GM23338 (cell line): ENCODE measurements around the gene ADI1. TPM values are rescaled to one million over a fixed set of nuclear protein-coding genes. Genes with fewer than 3 reads are reported as not detected.

Source experiments
- ATAC-seq: fragments of 200-7000 bp; cut with Tn5 transposase; 3 replicates; pipeline ENCODE4 v1.9.1; 2020
- DNase-seq: peaks from one replicate; pipeline ENCODE4 v3.0.0-alpha.2; 2015; ENCODE audit warnings: low spot score
- H2AFZ ChIP-seq: fragments of 200-600 bp; sonication (generic); 2 replicates; pipeline ENCODE4 v1.8.0; 2016; ENCODE audit warnings: antibody characterized with exemption, mild to moderate bottlenecking, moderate library complexity
- H3F3A ChIP-seq: fragments of 200-600 bp; sonication (generic); replicated peaks from 2 replicates; pipeline ENCODE4 v1.8.0; 2017; ENCODE audit warnings: antibody characterized with exemption, mixed run types, low read depth
- H3K27ac ChIP-seq: fragments of 200-600 bp; sonication (generic); 2 replicates; pipeline ENCODE4 v1.6.1; 2016; ENCODE audit warnings: low read depth
- H3K27me3 ChIP-seq: fragments of 200-600 bp; sonication (generic); 2 replicates; pipeline ENCODE4 v1.8.0; 2016; ENCODE audit warnings: mild to moderate bottlenecking, mixed run types, moderate library complexity; ENCODE audit not compliant: insufficient read depth
- H3K36me3 ChIP-seq: fragments of 200-600 bp; sonication (generic); 2 replicates; pipeline ENCODE4 v1.8.0; 2016; ENCODE audit warnings: mild to moderate bottlenecking; ENCODE audit not compliant: insufficient read depth
- H3K4me1 ChIP-seq: fragments of 200-600 bp; sonication (generic); 2 replicates; pipeline ENCODE4 v1.8.0; 2016; ENCODE audit warnings: mild to moderate bottlenecking, moderate library complexity; ENCODE audit not compliant: insufficient read depth
- H3K4me2 ChIP-seq: fragments of 200-600 bp; sonication (generic); 2 replicates; pipeline ENCODE4 v1.7.1; 2017; ENCODE audit warnings: mixed run types
- H3K4me3 ChIP-seq: fragments of 200-600 bp; sonication (generic); 2 replicates; pipeline ENCODE4 v1.6.1; 2016; ENCODE audit warnings: mixed run types
- H3K79me2 ChIP-seq: fragments of 200-600 bp; sonication (generic); replicated peaks from 2 replicates; pipeline ENCODE4 v1.8.0; 2017; ENCODE audit warnings: mild to moderate bottlenecking; ENCODE audit not compliant: insufficient read depth
- H3K9me2 ChIP-seq: fragments of 200-600 bp; sonication (generic); 2 replicates; pipeline ENCODE4 v1.8.0; 2017; ENCODE audit not compliant: insufficient read depth
- H4K20me1 ChIP-seq: fragments of 200-600 bp; sonication (generic); replicated peaks from 2 replicates; pipeline ENCODE4 v1.8.0; 2017; ENCODE audit warnings: mild to moderate bottlenecking; ENCODE audit not compliant: insufficient read depth
- H3K27ac Mint-ChIP-seq: 2 replicates; pipeline ENCODE4 v1.8.0; 2020; ENCODE audit warnings: inconsistent platforms, mild to moderate bottlenecking, moderate library complexity, mixed read lengths
- H3K27me3 Mint-ChIP-seq: 3 replicates; pipeline ENCODE4 v1.8.0; 2022; ENCODE audit warnings: low read depth, mild to moderate bottlenecking, moderate library complexity, mixed read lengths, inconsistent platforms; ENCODE audit not compliant: insufficient read depth, poor library complexity
- H3K36me3 Mint-ChIP-seq: 3 replicates; pipeline ENCODE4 v1.8.0; 2021; ENCODE audit warnings: low read depth, mild to moderate bottlenecking, inconsistent platforms, moderate library complexity, mixed read lengths
- H3K4me1 Mint-ChIP-seq: 3 replicates; pipeline ENCODE4 v1.8.0; 2020; ENCODE audit warnings: mild to moderate bottlenecking, inconsistent platforms, mixed read lengths
- H3K4me3 Mint-ChIP-seq: 3 replicates; pipeline ENCODE4 v1.8.0; 2021; ENCODE audit warnings: moderate library complexity, mild to moderate bottlenecking, inconsistent platforms, mixed read lengths
- H3K9me3 Mint-ChIP-seq: 3 replicates; pipeline ENCODE4 v1.8.0; 2020; ENCODE audit warnings: moderate library complexity, mild to moderate bottlenecking, inconsistent platforms, mixed read lengths
- CREB1 ChIP-seq: fragments of 250-450 bp; sonication (Bioruptor Pico); IDR thresholded peaks from 2 replicates; pipeline ENCODE4 v1.5.0; 2020; ENCODE audit warnings: low read depth, mild to moderate bottlenecking, moderate library complexity
- CTCF ChIP-seq, 2 experiments: fragments of 200-600 bp in 1 of 2; sonication (generic) in 1 of 2; conservative IDR thresholded peaks; 2 replicates each; pipeline versions ENCODE4 v1.5.1 to v1.6.1; 2016 to 2017; ENCODE audit warnings: antibody characterized with exemption in 2 of 2, low read depth in 2 of 2, mild to moderate bottlenecking in 2 of 2, moderate library complexity in 1 of 2
- ETS1 ChIP-seq: IDR thresholded peaks from 2 replicates; pipeline ENCODE4 v1.6.1; 2016; ENCODE audit warnings: antibody characterized with exemption
- EZH2phosphoT487 ChIP-seq: fragments of 200-600 bp; sonication (generic); IDR thresholded peaks from one replicate; pipeline ENCODE4 v1.8.1; 2018; ENCODE audit warnings: antibody characterized with exemption; ENCODE audit not compliant: unreplicated experiment
- NANOG ChIP-seq: IDR thresholded peaks from 2 replicates; pipeline ENCODE4 v1.6.1; 2016; ENCODE audit warnings: antibody characterized with exemption, borderline replicate concordance
- POLR2AphosphoS5 ChIP-seq: IDR thresholded peaks from 2 replicates; pipeline ENCODE4 v1.6.1; 2016; ENCODE audit warnings: antibody characterized with exemption, low read depth
- REST ChIP-seq: IDR thresholded peaks from one replicate; pipeline ENCODE4 v1.6.1; 2018; ENCODE audit warnings: antibody characterized with exemption; ENCODE audit not compliant: unreplicated experiment
- STAT1 ChIP-seq: IDR thresholded peaks from one replicate; pipeline ENCODE4 v1.6.1; 2016; ENCODE audit warnings: antibody characterized with exemption; ENCODE audit not compliant: unreplicated experiment
- ZNF331 ChIP-seq: fragments of 250-450 bp; sonication (Bioruptor Pico); IDR thresholded peaks from 2 replicates; pipeline ENCODE4 v1.5.0; 2020; ENCODE audit warnings: low read depth, mild to moderate bottlenecking, moderate library complexity
- ZNF462 ChIP-seq: fragments of 250-450 bp; sonication (Bioruptor Pico); IDR thresholded peaks from 2 replicates; pipeline ENCODE4 v1.5.0; 2020; ENCODE audit warnings: mild to moderate bottlenecking, moderate library complexity
- polyA plus RNA-seq: library from polyadenylated mRNA; unstranded; fragments of >200 nt; fragmentation: Nextera tagmentation; extraction: Ambion mirVana; gene quantifications from 2 replicates; pipeline ENCODE4 v1.2.1, GENCODE V29; 2016
- total RNA-seq: library from RNA; depleted of rRNA; stranded (reverse); fragments of >200 nt; shearing (Covaris generic); gene quantifications from 2 replicates; pipeline ENCODE4 v1.2.3, GENCODE V29; 2014

Gene ADI1
- total and polyA plus RNA-seq, 2 experiments from 2014 or later = 16.3 to 31.9 TPM

GRCh38 chr2:3533836-3534235 lies 14.5 kb upstream of the ADI1 start:
- no peak overlapping the region for H3K27ac Mint-ChIP-seq
- peaks cover 14% of the 10 kb centered on the region for H3K36me3 Mint-ChIP-seq
- DNase-seq (no peak), ATAC-seq (no peak)
- no peaks in the 10 kb centered on the region for H3K9me2 ChIP-seq
- H4K20me1 ChIP-seq = no peaks in the 10 kb centered on the region
- no peaks in the 10 kb centered on the region for H3K27me3 ChIP-seq
- no peaks in the 10 kb centered on the region for H3K36me3 ChIP-seq
- H3K4me3 ChIP-seq = no peak overlapping the region
- no peak overlapping the region for H3K4me3 Mint-ChIP-seq
- peaks cover 3% of the 10 kb centered on the region; the same call in 2 of the 3 replicates for H3K9me3 Mint-ChIP-seq
- no peaks in the 10 kb centered on the region for H3K79me2 ChIP-seq
- peaks cover 11% of the 10 kb centered on the region for H3K27me3 Mint-ChIP-seq
- no peak for TF ChIP-seq ETS1
- TF ChIP-seq POLR2AphosphoS5 = no peak
- TF ChIP-seq STAT1 = no peak
- TF ChIP-seq CREB1 (CRISPR knock-in tag) = no peak
- no peak for TF ChIP-seq ZNF462 (CRISPR knock-in tag)
- TF ChIP-seq CTCF (conservative IDR thresholded peaks at IDR 0.05; ENCODE audit: low read depth in 2 of 2) = no peak
- TF ChIP-seq REST = no peak
- no peak for TF ChIP-seq ZNF331 (CRISPR knock-in tag)
- no peak for TF ChIP-seq NANOG
- TF ChIP-seq EZH2phosphoT487 = no peak
- H2AFZ ChIP-seq = no peak overlapping the region
- H3K4me1 Mint-ChIP-seq = peaks cover 11% of the 10 kb centered on the region; the same call in 1 of the 3 replicates
- H3K4me2 ChIP-seq = no peak overlapping the region
- 0 out of 2 replicates have a peak, but pooled peaks cover 3% of the 10 kb centered on the region for H3F3A ChIP-seq
- H3K4me1 ChIP-seq = no peaks in the 10 kb centered on the region
- H3K27ac ChIP-seq = no peak overlapping the region
